GM21381 (cell line): ENCODE data around the gene LRIT3.

ENCODE experiments used
- ATAC-seq: cut with Tn5 transposase; IDR thresholded peaks from one replicate; pipeline ENCODE4 v1.9.1; 2021; ENCODE audit warnings: mild to moderate bottlenecking, moderate library complexity; ENCODE audit not compliant: unreplicated experiment

Gene LRIT3

GRCh38 chr4:109890076-109890475 is 42.2 kb downstream of the LRIT3 start:
- no peak for ATAC-seq

- no peak for ATAC-seq
Observed at GRCh38 chr4:109902559-109903251, 54.8 kb downstream of the LRIT3 start.

- ATAC-seq: no peak
Observed at GRCh38 chr4:109908731-109909130, 60.8 kb downstream of the LRIT3 start.

- no peak for ATAC-seq
Observed at GRCh38 chr4:109910256-109910655, 62.3 kb downstream of the LRIT3 start.

- no peak for ATAC-seq
Observed at GRCh38 chr4:109912706-109913595, 65.0 kb downstream of the LRIT3 start, which contains the start of gene EGF. EGF (plus strand) TSS chr4:109912883; CDS start chr4:109913336, 453 bp downstream.

- no peak for ATAC-seq
Observed at GRCh38 chr4:109913596-109914241, 65.8 kb downstream of the LRIT3 start.

GRCh38 chr4:109914322-109914721 is 66.4 kb downstream of the LRIT3 start:
- no peak for ATAC-seq

- ATAC-seq: no peak
Observed at GRCh38 chr4:109915385-109916026, 67.6 kb downstream of the LRIT3 start.

GRCh38 chr4:109916027-109916409 is 68.1 kb downstream of the LRIT3 start:
- no peak for ATAC-seq

GRCh38 chr4:109921384-109921808 is 73.5 kb downstream of the LRIT3 start:
- ATAC-seq: no peak
